HepG2 (cell line): Measurements from ENCODE around the gene FAM3C. TPM values are rescaled to one million over a fixed set of nuclear protein-coding genes. Genes with fewer than 3 reads are reported as not detected.

ENCODE experiments used
- ATAC-seq: fragments of 200-7000 bp; cut with Tn5 transposase; 3 replicates; pipeline ENCODE4 v1.9.1; 2020; ENCODE audit warnings: mild to moderate bottlenecking, moderate library complexity
- Bru-seq: library from RNA; stranded (reverse); fragments of 400-500 nt; gene quantifications from one replicate; lab custom pipeline; 2021; lab: Mats Ljungman, UMichigan
- BruChase-seq, 2 experiments: library from RNA; stranded (reverse); fragments of 400-500 nt; gene quantifications; one replicate each; lab custom pipeline; 2021; lab: Mats Ljungman, UMichigan
- BruUV-seq: library from RNA; stranded (reverse); fragments of 400-500 nt; replicated peaks from 2 replicates; lab custom pipeline; 2021; lab: Mats Ljungman, UMichigan
- CTCF ChIA-PET: fragments of 300-600 bp; formaldehyde crosslinking; extraction: SDS; loops from one replicate; lab custom pipeline; 2021; ENCODE audit warnings: low total read pairs, inconsistent platforms, low intra/inter-chr PET ratio; lab: Yijun Ruan, JAX
- POLR2A ChIA-PET: fragments of 350-600 bp; sonication (Branson Sonifier 250); formaldehyde crosslinking; loops from one replicate; lab custom pipeline; 2020; ENCODE audit warnings: antibody characterized with exemption, inconsistent platforms; lab: Yijun Ruan, JAX
- DNase-seq: peaks from one replicate; pipeline ENCODE4 v3.0.0-alpha.2; 2015; ENCODE audit warnings: low spot score
- FAIRE-seq: peaks from 3 replicates; lab custom pipeline; 2011; peaks lifted over from hg19 to GRCh38; lab: Jason Lieb, UNC
- H2AFZ ChIP-seq: one replicate; pipeline ENCODE4 v1.6.1; 2011; ENCODE audit warnings: low read length, inconsistent platforms
- H3K27ac ChIP-seq: fragments of 300-600 bp; 3 replicates; pipeline ENCODE4 v1.8.0; 2011; ENCODE audit warnings: mixed run types, mild to moderate bottlenecking, mixed read lengths, low read length, inconsistent platforms; ENCODE audit not compliant: insufficient read depth; ENCODE audit errors: extremely low read length
- H3K27me3 ChIP-seq, 2 experiments: fragments of 200-600 bp in 1 of 2; 2 replicates in 1 of 2; 3 replicates in 1 of 2; pipeline versions ENCODE4 v1.6.0 to v1.8.0; 2011; ENCODE audit warnings: low read length in 2 of 2, mild to moderate bottlenecking in 2 of 2, moderate library complexity in 2 of 2, inconsistent platforms in 1 of 2; ENCODE audit not compliant: insufficient read depth in 2 of 2, control insufficient read depth in 1 of 2
- H3K36me3 ChIP-seq, 2 experiments: fragments of 200-600 bp in 1 of 2; replicated peaks in 1 of 2; 2 replicates in 1 of 2; 3 replicates in 1 of 2; pipeline versions ENCODE4 v1.5.1 to v1.8.0; 2011; ENCODE audit warnings: low read length in 2 of 2, inconsistent platforms in 1 of 2; ENCODE audit not compliant: insufficient read depth in 2 of 2, control insufficient read depth in 1 of 2
- H3K4me1 ChIP-seq: 2 replicates; pipeline ENCODE4 v1.5.1; 2012; ENCODE audit warnings: low read length, inconsistent platforms; ENCODE audit not compliant: insufficient read depth
- H3K4me2 ChIP-seq: 2 replicates; pipeline ENCODE4 v1.6.0; 2011; ENCODE audit warnings: low read depth, low read length, inconsistent platforms
- H3K4me3 ChIP-seq, 3 experiments: fragments of 200-600 bp in 1 of 3; sonication (generic), shearing (Covaris generic) in 1 of 3; replicated peaks in 1 of 3; 2 replicates each; pipeline ENCODE4 v1.5.1; 2011 to 2016; ENCODE audit warnings: low read length in 3 of 3, inconsistent platforms in 2 of 3, low read depth in 2 of 3, mild to moderate bottlenecking in 2 of 3, control low read depth in 1 of 3, mixed read lengths in 1 of 3; ENCODE audit not compliant: insufficient read depth in 1 of 3
- H3K79me2 ChIP-seq: one replicate; pipeline ENCODE4 v1.6.1; 2011; ENCODE audit warnings: low read length, inconsistent platforms; ENCODE audit not compliant: insufficient read depth
- H3K9ac ChIP-seq: 2 replicates; pipeline ENCODE4 v1.6.0; 2011; ENCODE audit warnings: mild to moderate bottlenecking, low read depth, low read length, inconsistent platforms; ENCODE audit not compliant: insufficient read depth
- H3K9me3 ChIP-seq: 2 replicates; pipeline ENCODE4 v1.5.1; 2012; ENCODE audit warnings: mild to moderate bottlenecking, low read length
- H4K20me1 ChIP-seq: 2 replicates; pipeline ENCODE4 v1.6.0; 2011; ENCODE audit warnings: inconsistent platforms, mild to moderate bottlenecking, low read length, moderate library complexity; ENCODE audit not compliant: insufficient read depth
- IKZF1 ChIP-seq: fragments of 450-650 bp; IDR thresholded peaks from 2 replicates; pipeline ENCODE4 v1.7.1; 2016
- RBFOX2 ChIP-seq: fragments of 200-400 bp; formaldehyde crosslinking; IDR thresholded peaks from 2 replicates; pipeline ENCODE4 v1.6.1; 2017; ENCODE audit warnings: low read depth, mild to moderate bottlenecking, low read length
- ZNF724P ChIP-seq: sonication (generic); formaldehyde crosslinking; IDR thresholded peaks from 2 replicates; pipeline ENCODE4 v1.8.0; 2022; ENCODE audit warnings: missing genetic modification reagents, borderline replicate concordance
- ZNF766 ChIP-seq: sonication (generic); formaldehyde crosslinking; IDR thresholded peaks from 2 replicates; pipeline ENCODE4 v1.5.0; 2020; ENCODE audit warnings: missing genetic modification reagents, borderline replicate concordance
- ZSCAN25 ChIP-seq: sonication (generic); formaldehyde crosslinking; IDR thresholded peaks from 2 replicates; pipeline ENCODE4 v1.8.0; 2022; ENCODE audit warnings: mild to moderate bottlenecking, missing genetic modification reagents
- WGBS: methylation state at CpG from one replicate; pipeline ENCODE4 v1.1.6; 2017; ENCODE audit warnings: low lambda C conversion rate; 5-methylcytosine and 5-hydroxymethylcytosine counted together
- in situ Hi-C: cut with HindIII; loops from 2 replicates; pipeline ENCODE4 v1.10.0; 2017; ENCODE audit warnings: low pct_unique_long_range_greater_than_20kb; ENCODE audit not compliant: extremely low pct_ligation_motif_present
- intact Hi-C: fragments of 100-400 bp; cut with micrococcal nuclease; formaldehyde crosslinking; loops from one replicate; pipeline ENCODE4 v1.10.0; 2022; ENCODE audit not compliant: unreplicated experiment
- long read RNA-seq, 2 experiments: library from RNA in 1 of 2; library from polyadenylated mRNA in 1 of 2; stranded (forward) in 1 of 2; unstranded in 1 of 2; transcript quantifications; one replicate each; pipeline ENCODE4 v2.0.0, GENCODE V29; 2019 to 2022
- polyA minus RNA-seq, 3 experiments: library from RNA; depleted of rRNA, polyadenylated mRNA; stranded (reverse); fragments of >200 nt; gene quantifications; 2 replicates each; pipeline ENCODE4 v1.2.3, GENCODE V29; 2011; ENCODE audit warnings: low replicate concordance in 1 of 3
- polyA plus RNA-seq, 8 experiments: library from polyadenylated mRNA; depleted of rRNA in 3 of 8; stranded (reverse) in 7 of 8; unstranded in 1 of 8; fragments of >200 nt; fragmentation: Illumina TruSeq in 4 of 8; extraction: Trizol in 4 of 8; gene quantifications; 2 replicates each; pipeline versions ENCODE4 v1.2.1 to v1.2.3, GENCODE V29; 2011 to 2016; ENCODE audit warnings: low read depth in 4 of 8, missing spikeins in 1 of 8, mixed read lengths in 1 of 8; ENCODE audit not compliant: insufficient read depth in 1 of 8
- total RNA-seq, 5 experiments: library from RNA; depleted of rRNA; stranded (reverse); fragments of >200 nt; fragmentation: Illumina TruSeq; extraction: Trizol; gene quantifications; 2 replicates each; pipeline ENCODE4 v1.2.3, GENCODE V29; 2016; ENCODE audit warnings: low read depth in 1 of 5
- TF ChIP-seq, protein P1 (sequence below): sonication (generic); formaldehyde crosslinking; IDR thresholded peaks from 2 replicates; pipeline ENCODE4 v1.4.0; 2020; ENCODE audit warnings: missing genetic modification reagents

The FAM3C gene, protein sequence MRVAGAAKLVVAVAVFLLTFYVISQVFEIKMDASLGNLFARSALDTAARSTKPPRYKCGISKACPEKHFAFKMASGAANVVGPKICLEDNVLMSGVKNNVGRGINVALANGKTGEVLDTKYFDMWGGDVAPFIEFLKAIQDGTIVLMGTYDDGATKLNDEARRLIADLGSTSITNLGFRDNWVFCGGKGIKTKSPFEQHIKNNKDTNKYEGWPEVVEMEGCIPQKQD
- 11.3 and 14.6 TPM in 2 replicates for total RNA-seq (2016; rRNA removed; fragmentation: Illumina TruSeq; extraction: Trizol)
- total RNA-seq (2016; cell fraction: cytosol; rRNA removed; fragmentation: Illumina TruSeq; extraction: Trizol; ENCODE audit: low read depth) = 4.1 and 4.8 TPM in 2 replicates
- total RNA-seq (2016; cell fraction: insoluble cytoplasmic fraction; rRNA removed; fragmentation: Illumina TruSeq; extraction: Trizol) = 10.6 and 13.1 TPM in 2 replicates
- total RNA-seq (2016; cell fraction: membrane; rRNA removed; fragmentation: Illumina TruSeq; extraction: Trizol) = 12.2 and 12.7 TPM in 2 replicates
- total RNA-seq (2016; cell fraction: nucleus; rRNA removed; fragmentation: Illumina TruSeq; extraction: Trizol) = 27.4 and 29.2 TPM in 2 replicates
- polyA plus RNA-seq (2011; rRNA removed) = 13.0 and 16.0 TPM in 2 replicates
- 5.8 and 10.3 TPM in 2 replicates for polyA plus RNA-seq (2011; cell fraction: cytosol; rRNA removed)
- 5.8 and 7.8 TPM in 2 replicates for polyA plus RNA-seq (2011; cell fraction: nucleus; rRNA removed)
- 27.2 and 34.9 TPM in 2 replicates for polyA plus RNA-seq (2012)
- 8.3 and 10.9 TPM in 2 replicates for polyA plus RNA-seq (2016; cell fraction: cytosol; fragmentation: Illumina TruSeq; extraction: Trizol; ENCODE audit: low read depth)
- 22.6 and 22.8 TPM in 2 replicates for polyA plus RNA-seq (2016; cell fraction: insoluble cytoplasmic fraction; fragmentation: Illumina TruSeq; extraction: Trizol; ENCODE audit: low read depth)
- 18.0 and 19.8 TPM in 2 replicates for polyA plus RNA-seq (2016; cell fraction: membrane; fragmentation: Illumina TruSeq; extraction: Trizol; ENCODE audit: low read depth)
- polyA plus RNA-seq (2016; cell fraction: nucleus; fragmentation: Illumina TruSeq; extraction: Trizol; ENCODE audit: insufficient read depth, low read depth) = 55.5 and 64.1 TPM in 2 replicates
- 2.5 and 4.8 TPM in 2 replicates for polyA minus RNA-seq (2011; rRNA and poly(A)+ RNA removed; ENCODE audit: low replicate concordance)
- 6.2 and 7.7 TPM in 2 replicates for polyA minus RNA-seq (2011; cell fraction: cytosol; rRNA and poly(A)+ RNA removed)
- 35.7 and 37.3 TPM in 2 replicates for polyA minus RNA-seq (2011; cell fraction: nucleus; rRNA and poly(A)+ RNA removed)
- Bru-seq, nascent RNA = percentile 94 among the genes with signal in this experiment
- percentile 84 among the genes with signal in this experiment for BruChase-seq, experiment 1, labeled RNA remaining after a 6-hour chase
- BruChase-seq, experiment 2, labeled RNA remaining after a 2-hour chase = percentile 89 among the genes with signal in this experiment
- long read RNA-seq, experiment 1, transcript FAM3C-201 (10 exons, 2,508 nt) = major isoform, 27 of 36 reads
- long read RNA-seq, experiment 1, partial matches to known transcripts = 3 of 36 reads
- long read RNA-seq, experiment 1, other reads (novel, unspliced or antisense) = 5 of 36 reads
- long read RNA-seq, experiment 2, transcript FAM3C-201 (10 exons, 2,508 nt) = major isoform, 19 of 54 reads
- long read RNA-seq, experiment 2, partial matches to known transcripts = 2 of 54 reads
- long read RNA-seq, experiment 2, other reads (novel, unspliced or antisense) = 33 of 54 reads

DNA sequence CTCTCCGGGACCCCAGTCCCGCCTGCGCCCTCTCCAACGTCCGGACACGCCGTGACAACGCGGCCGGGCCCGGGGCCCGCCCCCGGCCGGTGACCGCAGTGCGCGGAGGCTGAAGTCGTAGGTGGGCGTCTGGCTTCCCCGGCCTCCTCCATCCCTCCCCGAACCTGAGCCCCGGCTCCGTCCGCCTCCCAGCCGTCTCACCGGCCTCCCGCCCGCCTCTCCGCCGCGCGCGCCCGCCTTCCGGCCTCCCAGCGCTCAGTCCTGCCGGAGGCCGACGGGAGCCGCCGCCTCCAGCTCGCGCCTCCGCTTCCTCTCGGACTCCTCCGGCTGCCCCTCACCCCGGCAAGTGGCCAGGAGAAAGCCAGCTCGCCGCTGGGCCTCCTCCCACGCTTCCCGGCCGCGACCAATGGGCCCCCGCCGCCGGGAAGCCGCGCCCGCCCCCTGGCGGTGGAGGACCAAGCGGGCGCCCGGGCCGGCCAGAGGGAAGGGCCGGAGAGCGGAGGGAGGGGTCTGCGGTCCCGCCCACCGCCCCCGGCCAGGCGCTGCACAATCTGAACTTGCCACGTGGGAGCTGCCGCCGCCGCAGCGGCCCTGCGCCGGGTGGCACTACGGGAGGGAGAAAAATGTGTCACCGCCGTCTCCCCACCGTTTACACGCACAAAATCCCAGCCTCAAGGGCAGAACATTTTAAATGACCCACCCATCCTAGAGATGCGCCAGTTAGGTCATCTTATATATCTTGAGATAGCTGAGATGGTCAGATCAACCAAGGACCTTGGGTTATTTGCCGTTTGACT, at the start of gene FAM3C:
TSS of gene FAM3C (minus strand) at position 348 of the 797 bp plus-strand sequence. CDS start 13,339 bp downstream, outside the sequence.
- Histone ChIP-seq H3K9ac (peak within 1 kb of the TSS; percentile 81), H3K79me2 (peaks cover 38% of the 10 kb centered on the region), H3K9me3 (no peaks in the 10 kb centered on the region), H3K27me3 (no peaks in the 10 kb centered on the region; a peak in 1 of 5 replicates), H3K36me3 (no peaks in the 10 kb centered on the region), H4K20me1 (no peaks in the 10 kb centered on the region), H3K27ac (peak within 1 kb of the TSS; percentile 79), H3K4me1 (peaks cover 42% of the 10 kb centered on the region), H3K4me2 (peak within 1 kb of the TSS; percentile 97), H3K4me3 (peak within 1 kb of the TSS; percentile 87 to 89 (median 88)), H2AFZ (peak within 1 kb of the TSS; percentile 95)
- intact Hi-C loops = loop anchor here (2.0 to 5.0 kb wide), 3 partner anchors 15 to 444 kb away; partner anchors contain the start of gene ING3
- peak; percentile 95 for ATAC-seq
- POLR2A ChIA-PET = interaction anchor here (0.5 to 1.9 kb wide), 11 partner anchors 10 to 445 kb away, joined by 3 to 7 read pairs (median 4); partner anchors contain the start of gene ING3
- 0% methylated on average over 14 of the region's 85 CpGs for WGBS
- in situ Hi-C loops = no loop called here
- no TSS peak for BruUV-seq
- DNase-seq = peak; percentile 81
- FAIRE-seq = no peak
- CTCF ChIA-PET = interaction anchor here (1.3 kb wide), 1 partner anchor 29 kb away, joined by 5 read pairs; no protein-coding TSS in a partner anchor
- TF ChIP-seq ZNF766 (CRISPR knock-in tag) (no peak), RBFOX2 (peak; percentile 97), ZSCAN25 (CRISPR knock-in tag) (peak; percentile 57; the same call in 1 of the 2 replicates), IKZF1 (no peak), ZNF724P (CRISPR knock-in tag) (peak; percentile 72; the same call in 1 of the 2 replicates)
- TF ChIP-seq, protein P1, sequence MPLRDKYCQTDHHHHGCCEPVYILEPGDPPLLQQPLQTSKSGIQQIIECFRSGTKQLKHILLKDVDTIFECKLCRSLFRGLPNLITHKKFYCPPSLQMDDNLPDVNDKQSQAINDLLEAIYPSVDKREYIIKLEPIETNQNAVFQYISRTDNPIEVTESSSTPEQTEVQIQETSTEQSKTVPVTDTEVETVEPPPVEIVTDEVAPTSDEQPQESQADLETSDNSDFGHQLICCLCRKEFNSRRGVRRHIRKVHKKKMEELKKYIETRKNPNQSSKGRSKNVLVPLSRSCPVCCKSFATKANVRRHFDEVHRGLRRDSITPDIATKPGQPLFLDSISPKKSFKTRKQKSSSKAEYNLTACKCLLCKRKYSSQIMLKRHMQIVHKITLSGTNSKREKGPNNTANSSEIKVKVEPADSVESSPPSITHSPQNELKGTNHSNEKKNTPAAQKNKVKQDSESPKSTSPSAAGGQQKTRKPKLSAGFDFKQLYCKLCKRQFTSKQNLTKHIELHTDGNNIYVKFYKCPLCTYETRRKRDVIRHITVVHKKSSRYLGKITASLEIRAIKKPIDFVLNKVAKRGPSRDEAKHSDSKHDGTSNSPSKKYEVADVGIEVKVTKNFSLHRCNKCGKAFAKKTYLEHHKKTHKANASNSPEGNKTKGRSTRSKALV (CRISPR knock-in tag) = no peak
